HG03097 (cell line): Measurements from ENCODE around the gene LRRC14B.

ENCODE experiments used
- ATAC-seq: cut with Tn5 transposase; IDR thresholded peaks from one replicate; pipeline ENCODE4 v1.9.1; 2021; ENCODE audit not compliant: unreplicated experiment, low FRiP score

Gene LRRC14B

DNA sequence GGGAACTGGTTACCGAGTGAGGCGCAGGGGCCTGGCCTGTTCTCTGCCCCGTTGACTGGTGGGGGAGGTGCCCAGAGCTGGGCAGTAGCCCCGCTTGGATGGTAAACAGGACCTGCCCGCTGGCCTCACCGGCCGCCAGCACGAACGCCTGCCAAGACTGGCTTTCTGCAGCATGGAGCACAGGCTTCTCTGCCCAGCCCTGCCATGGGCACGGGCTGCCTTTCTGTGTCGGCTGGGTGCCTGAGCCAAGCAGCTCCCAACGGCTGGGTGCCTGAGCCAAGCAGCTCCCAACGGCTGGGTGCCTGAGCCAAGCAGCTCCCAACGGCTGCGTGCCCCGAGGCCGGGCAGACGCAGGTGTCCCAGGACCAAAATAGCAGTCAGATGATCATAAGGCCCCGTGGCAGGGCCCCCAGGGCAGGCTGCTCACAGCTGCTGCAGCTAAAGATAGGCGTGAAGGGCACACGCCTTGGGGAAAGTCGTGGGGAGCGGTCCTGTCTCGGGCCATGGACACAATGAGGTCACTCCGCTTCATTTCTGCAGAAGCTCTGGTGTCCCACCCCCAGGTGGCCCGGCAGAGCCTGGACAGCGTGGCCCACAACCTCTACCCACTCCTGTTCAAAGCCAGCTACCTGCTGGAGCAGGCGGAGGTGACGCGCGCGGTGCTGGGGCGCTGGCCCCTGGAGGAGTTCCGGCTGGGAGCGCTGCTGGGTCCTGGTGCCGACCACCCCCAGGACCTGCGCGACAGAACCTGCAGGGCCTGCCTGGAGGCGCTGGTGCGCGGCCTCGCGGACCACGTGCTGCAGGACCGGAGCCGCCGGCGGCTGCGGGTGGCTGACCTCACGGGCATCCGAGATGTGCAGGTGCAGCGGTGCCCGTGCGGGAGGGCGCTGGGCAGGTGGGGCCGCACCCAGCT is at the start of gene LRRC14B:
Gene LRRC14B (plus strand): TSS at position 460 of the 913 bp plus-strand sequence. CDS start 44 bp downstream, at position 504.
- ATAC-seq: no peak

- ATAC-seq: no peak
These were observed 49.5 kb upstream of the LRRC14B start for GRCh38 chr5:141761-142160.

GRCh38 chr5:142246-142810 is 49.0 kb upstream of the LRRC14B start:
- no peak for ATAC-seq

- no peak for ATAC-seq
These were observed 48.3 kb upstream of the LRRC14B start for GRCh38 chr5:143041-143440.

DNA sequence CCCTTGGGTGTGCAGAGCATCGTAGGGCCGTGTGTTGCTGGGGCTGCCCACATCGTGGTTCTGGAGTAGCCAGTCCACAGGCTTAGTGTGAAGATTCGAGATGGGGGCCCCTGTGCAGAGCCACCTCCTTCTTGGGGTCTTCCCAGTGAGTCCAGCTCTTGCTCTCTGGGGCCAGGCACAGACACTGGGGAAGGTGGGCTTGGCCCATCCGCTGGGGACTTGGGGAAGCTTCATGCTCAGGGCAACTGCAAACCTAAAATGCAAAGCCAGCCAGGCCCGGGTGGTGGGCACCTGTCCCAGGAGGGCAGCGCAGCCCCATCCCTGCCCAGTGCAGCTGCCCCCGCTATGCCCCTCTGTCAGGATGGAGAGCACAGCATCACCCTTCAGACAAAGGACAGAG is 46.4 kb upstream of the LRRC14B start:
- ATAC-seq: no peak

GRCh38 chr5:145585-146323 is 45.5 kb upstream of the LRRC14B start:
- no peak for ATAC-seq

- no peak for ATAC-seq
These were observed 43.5 kb upstream of the LRRC14B start for GRCh38 chr5:147751-148150.

GRCh38 chr5:149745-150485 is 41.4 kb upstream of the LRRC14B start:
- no peak for ATAC-seq

DNA sequence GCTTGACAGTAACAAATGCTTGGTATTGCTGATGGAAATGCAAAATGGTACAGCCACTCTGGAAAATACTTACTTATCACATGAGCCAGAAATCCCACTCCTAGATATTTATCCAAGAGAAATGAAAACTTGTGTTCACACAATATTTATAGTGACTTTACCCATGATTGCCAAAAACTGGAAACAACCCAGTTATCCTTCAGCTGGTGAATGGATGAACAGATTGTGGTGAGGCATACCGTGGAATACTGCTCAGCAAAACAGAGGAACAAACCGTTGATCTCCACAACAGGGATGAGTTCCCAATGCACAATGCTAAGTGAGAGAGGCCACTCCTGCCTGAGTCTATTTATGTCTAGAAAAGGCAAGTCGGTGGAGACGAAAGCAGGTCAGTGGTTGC is 40.5 kb upstream of the LRRC14B start:
- no peak for ATAC-seq

DNA sequence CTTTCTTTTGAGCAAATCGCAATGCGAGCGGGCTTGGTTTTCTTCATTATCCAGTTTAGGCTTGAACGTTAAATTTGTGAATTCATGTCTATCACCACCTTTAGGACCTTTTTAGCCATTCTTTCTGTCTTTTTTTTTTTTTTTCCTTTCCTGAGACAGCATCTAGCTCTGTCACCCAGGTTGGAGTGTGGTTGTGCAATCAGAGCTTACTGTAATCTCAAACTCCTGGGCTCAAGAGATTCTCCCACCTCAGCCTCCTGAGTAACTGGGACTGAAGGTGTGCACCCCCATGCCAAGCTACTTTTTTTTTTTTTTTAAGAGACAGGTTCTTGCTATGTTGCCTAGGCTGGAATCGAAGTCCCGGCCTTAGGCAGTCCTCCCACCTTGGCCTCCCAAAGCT is 39.2 kb upstream of the LRRC14B start:
- no peak for ATAC-seq

- no peak for ATAC-seq
These were observed 38.0 kb upstream of the LRRC14B start for GRCh38 chr5:153256-153655.

GRCh38 chr5:154236-154635 is 37.1 kb upstream of the LRRC14B start:
- ATAC-seq: no peak

DNA sequence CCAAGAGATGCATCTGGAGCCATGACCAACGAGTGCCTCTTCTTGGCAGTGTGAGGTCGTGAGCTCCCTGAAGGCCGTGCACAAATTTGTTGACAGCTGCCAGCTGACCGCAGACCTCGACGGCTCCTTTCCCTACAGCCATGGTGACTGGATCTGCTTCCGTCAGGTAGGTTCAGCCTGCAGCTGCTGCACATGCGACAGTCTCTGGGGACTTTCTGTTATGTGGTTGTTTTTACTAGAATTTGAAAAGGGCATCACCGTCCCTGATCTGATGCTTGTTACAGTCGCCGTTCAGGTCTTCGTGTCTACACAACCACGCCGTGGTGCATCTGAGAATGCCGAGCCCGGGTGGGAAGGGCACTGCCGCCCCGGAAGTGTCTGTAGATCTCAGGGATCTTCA is 36.5 kb upstream of the LRRC14B start:
- ATAC-seq: no peak

DNA sequence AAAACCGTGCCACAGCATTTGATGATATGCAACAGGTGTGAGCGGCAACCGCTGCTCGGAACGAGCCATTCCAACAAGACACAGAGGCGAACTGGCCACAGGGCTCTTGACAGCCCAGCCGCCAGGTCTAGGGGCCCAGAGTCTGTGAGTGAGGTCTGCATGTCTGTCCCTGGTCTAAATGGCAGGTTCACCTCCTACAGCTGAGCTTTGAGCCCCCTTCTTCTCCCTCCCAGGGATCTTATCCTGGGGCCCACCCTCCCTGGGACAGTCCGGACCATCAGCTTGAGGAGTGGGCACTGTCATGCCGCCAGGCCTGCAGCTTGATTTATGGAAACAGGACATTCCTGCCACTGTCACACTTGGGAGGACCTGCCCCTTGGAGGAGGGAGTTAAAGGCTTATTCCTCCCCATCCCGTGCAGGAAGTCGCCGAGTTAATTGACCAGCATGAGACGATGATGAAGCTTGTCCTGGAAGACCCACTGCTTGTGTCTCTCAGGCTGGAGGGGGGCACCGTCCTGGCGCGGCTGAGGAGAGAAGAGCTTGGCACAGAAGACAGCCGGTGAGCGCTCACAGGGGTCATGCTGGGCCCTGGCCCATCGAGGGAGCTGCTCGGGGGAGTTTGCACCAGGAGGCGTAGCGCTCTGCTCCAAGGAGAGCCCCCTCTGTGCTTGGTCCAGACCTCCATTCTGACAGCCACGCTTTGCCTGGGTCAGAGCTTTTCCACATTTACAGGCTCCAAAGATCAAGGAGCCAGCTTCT is 35.5 kb upstream of the LRRC14B start:
- ATAC-seq: no peak

- no peak for ATAC-seq
These were observed 34.8 kb upstream of the LRRC14B start for GRCh38 chr5:156411-157072.

- ATAC-seq: no peak
These were observed 34.1 kb upstream of the LRRC14B start for GRCh38 chr5:157126-157715.

GRCh38 chr5:157801-158200 is 33.5 kb upstream of the LRRC14B start:
- no peak for ATAC-seq

DNA sequence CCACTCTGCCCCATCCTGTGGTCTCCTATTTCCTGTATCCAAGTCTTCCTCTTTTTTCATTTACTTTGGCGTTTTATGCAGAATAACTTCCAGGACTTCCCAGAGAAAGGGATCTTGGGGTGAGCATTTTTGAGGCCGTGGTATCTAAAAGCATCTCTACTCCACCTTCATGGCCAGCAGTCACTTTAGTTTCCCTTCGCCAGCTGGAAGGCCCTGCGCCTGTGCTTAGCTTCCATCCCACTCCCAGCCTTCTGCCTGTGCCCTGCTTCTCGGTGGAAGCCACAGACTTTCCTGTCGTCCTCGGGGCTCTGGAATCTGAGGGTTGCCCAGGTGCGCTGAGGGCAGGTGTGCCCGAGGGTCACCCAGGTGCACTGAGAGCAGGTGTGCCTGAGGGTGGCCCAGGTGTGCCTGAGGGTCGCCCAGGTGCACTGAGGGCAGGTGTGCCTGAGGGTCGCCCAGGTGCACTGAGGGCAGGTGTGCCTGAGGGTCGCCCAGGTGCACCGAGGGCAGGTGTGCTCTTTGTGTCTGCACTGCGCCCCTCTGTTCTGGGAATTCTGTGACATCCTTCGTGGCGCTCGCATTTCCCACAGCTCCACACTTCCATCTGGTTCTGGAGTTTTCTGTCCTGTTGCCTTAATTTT is 32.4 kb upstream of the LRRC14B start:
- ATAC-seq: no peak
